ENCODE data around the gene VWA8. TPM values are rescaled to one million over a fixed set of nuclear protein-coding genes. Genes with fewer than 3 reads are reported as not detected.
"Not testable (repeated sequence)": the region's sequence is repeated elsewhere in the genome, so short reads cannot be mapped to it uniquely, and the experiment has no call there.

The VWA8 gene
- total RNA-seq, 6 experiments from 2014 or later: 11.3 to 14.7 (median 13.8) TPM

DNA sequence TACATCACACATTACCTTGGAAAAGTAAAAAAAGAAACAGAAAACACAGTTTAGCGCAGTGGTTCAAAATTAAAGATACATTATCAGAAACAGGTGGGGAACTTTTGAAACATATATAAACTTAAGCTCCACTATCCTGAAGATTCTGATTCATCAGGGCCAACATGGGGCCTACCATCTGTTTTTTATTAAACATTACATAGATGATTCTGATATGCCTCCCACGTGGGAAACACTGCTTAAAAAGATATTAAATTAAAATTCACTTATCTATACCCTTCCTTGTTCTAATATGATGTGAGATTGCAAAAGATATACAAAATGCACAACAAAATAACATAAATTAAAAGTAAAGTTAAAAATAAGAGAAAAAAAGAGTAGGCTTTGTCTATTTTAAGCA lies 125.0 kb downstream of the VWA8 start:
- H3K4me3 Mint-ChIP-seq: no peak overlapping the region
- no peaks in the 10 kb centered on the region for H3K27me3 Mint-ChIP-seq (ENCODE audit: insufficient read depth)
- DNase-seq: peak; percentile 53
- H3K27ac Mint-ChIP-seq: peak overlapping the region; percentile 24; the same call in 1 of the 2 replicates
- H3K36me3 Mint-ChIP-seq (ENCODE audit: low read depth): peaks cover 37% of the 10 kb centered on the region
- H3K9me3 Mint-ChIP-seq: no peaks in the 10 kb centered on the region
- H3K4me1 Mint-ChIP-seq (ENCODE audit: low read depth): peaks cover 63% of the 10 kb centered on the region
- TF ChIP-seq, protein P1, sequence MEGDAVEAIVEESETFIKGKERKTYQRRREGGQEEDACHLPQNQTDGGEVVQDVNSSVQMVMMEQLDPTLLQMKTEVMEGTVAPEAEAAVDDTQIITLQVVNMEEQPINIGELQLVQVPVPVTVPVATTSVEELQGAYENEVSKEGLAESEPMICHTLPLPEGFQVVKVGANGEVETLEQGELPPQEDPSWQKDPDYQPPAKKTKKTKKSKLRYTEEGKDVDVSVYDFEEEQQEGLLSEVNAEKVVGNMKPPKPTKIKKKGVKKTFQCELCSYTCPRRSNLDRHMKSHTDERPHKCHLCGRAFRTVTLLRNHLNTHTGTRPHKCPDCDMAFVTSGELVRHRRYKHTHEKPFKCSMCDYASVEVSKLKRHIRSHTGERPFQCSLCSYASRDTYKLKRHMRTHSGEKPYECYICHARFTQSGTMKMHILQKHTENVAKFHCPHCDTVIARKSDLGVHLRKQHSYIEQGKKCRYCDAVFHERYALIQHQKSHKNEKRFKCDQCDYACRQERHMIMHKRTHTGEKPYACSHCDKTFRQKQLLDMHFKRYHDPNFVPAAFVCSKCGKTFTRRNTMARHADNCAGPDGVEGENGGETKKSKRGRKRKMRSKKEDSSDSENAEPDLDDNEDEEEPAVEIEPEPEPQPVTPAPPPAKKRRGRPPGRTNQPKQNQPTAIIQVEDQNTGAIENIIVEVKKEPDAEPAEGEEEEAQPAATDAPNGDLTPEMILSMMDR (IDR thresholded peaks at IDR 0.05): no peak

DNA sequence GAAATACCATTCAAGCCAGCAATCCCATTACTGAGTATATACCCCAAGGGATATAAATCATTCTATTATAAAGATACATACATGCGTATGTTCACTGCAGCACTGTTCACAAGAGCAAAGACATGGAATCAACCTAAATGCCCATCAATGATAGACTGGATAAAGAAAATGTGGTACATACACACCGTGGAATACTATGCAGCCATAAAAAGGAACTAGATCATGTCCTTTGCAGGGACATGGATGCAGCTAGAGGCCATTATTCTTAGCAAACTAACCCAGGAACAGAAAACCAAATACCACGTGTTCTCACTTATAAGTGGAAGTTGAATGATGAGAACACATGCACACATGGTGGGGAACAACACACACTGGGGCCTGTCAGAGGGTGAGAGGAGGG lies 126.2 kb downstream of the VWA8 start:
- Mint-ChIP-seq H3K4me1 (ENCODE audit: low read depth) (peaks cover 63% of the 10 kb centered on the region), H3K36me3 (ENCODE audit: low read depth) (peaks cover 35% of the 10 kb centered on the region)
- not testable (repeated sequence) for H3K4me3 Mint-ChIP-seq; H3K27ac Mint-ChIP-seq; H3K9me3 Mint-ChIP-seq; H3K27me3 Mint-ChIP-seq (ENCODE audit: insufficient read depth); DNase-seq

DNA sequence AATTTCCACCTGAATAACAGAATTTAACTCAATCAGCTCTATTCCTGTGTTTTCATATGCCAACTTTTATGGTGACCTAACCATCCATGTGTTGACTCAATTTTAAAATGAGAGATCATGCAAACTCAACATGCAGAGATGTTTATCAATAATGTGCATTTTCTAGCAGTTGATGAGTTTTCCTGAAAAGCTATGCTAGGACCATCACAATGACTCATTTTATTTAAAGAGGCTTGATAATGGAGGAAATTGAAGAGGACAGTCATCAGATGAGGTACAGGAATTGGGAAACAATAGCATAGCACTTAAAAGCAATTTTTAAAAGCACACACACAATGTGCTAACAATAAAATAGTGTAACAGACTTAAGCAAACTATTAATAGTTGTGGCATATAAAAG lies 127.1 kb downstream of the VWA8 start:
- TF ChIP-seq, protein P1 (IDR thresholded peaks at IDR 0.05): no peak
- Mint-ChIP-seq H3K4me1 (ENCODE audit: low read depth) (peaks cover 61% of the 10 kb centered on the region), H3K27ac (no peak overlapping the region), H3K27me3 (ENCODE audit: insufficient read depth) (no peaks in the 10 kb centered on the region), H3K9me3 (no peaks in the 10 kb centered on the region), H3K36me3 (ENCODE audit: low read depth) (peaks cover 34% of the 10 kb centered on the region), H3K4me3 (no peak overlapping the region)
- no peak for DNase-seq

DNA sequence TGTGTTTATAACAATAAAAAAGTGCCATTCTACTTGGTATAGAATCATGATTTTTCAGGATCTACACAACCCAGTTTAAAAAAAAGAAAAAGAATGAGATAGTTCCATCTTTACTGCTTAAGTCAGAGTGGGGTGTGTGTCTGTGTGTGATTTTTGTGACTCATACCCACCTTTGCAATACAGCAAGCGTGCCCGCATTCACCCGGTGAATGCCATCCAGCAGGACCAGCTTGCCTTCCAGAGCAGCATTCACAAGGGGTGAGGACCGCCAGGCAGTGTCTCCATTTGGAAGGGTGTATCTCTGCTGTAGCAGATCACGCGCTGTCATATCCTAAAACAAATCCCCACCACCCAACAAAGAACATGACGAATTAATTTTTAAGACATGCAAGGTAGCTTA lies 127.7 kb downstream of the VWA8 start:
- TF ChIP-seq, protein P1 (IDR thresholded peaks at IDR 0.05): no peak
- no peak overlapping the region for H3K4me3 Mint-ChIP-seq
- peaks cover 33% of the 10 kb centered on the region for H3K36me3 Mint-ChIP-seq (ENCODE audit: low read depth)
- peaks cover 66% of the 10 kb centered on the region for H3K4me1 Mint-ChIP-seq (ENCODE audit: low read depth)
- no peak for DNase-seq
- no peak overlapping the region for H3K27ac Mint-ChIP-seq
- H3K9me3 Mint-ChIP-seq: no peaks in the 10 kb centered on the region
- H3K27me3 Mint-ChIP-seq (ENCODE audit: insufficient read depth): no peaks in the 10 kb centered on the region

DNA sequence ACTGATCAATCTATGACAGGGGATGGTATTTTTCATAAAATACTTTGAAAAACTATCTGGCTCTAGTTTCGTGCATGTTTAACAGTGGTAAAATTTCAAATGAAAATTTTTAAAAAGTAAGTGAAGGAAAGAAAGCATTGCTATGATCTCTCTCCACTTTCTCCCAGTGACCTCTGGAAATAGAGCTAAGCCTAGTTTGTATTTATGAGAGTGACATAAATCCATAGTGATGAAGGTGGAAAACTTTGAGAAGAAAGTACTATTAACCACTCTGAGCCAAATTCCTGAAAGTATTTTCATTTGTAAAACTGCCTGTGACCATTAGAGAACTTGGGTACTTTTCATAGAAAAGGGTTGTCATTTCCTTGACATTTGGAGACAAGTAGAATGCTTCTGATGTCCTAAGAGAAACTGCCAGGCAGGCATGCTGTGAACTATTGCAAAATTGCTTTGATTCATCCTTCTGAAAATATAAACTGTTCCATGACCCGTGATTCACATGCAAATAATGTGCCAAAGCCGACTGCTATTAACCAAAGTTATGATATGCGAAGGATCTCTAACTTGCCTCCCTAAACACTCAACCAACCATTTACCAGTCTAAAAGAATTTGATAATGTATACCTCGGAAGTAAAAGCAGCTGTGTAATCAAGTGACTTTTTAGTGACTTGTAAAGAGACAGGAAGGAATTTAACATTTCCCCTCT lies 133.2 kb downstream of the VWA8 start:
- Mint-ChIP-seq H3K36me3 (ENCODE audit: low read depth) (peaks cover 24% of the 10 kb centered on the region), H3K4me1 (ENCODE audit: low read depth) (peaks cover 47% of the 10 kb centered on the region), H3K4me3 (peak overlapping the region; percentile 68), H3K27me3 (ENCODE audit: insufficient read depth) (no peaks in the 10 kb centered on the region), H3K9me3 (no peaks in the 10 kb centered on the region), H3K27ac (peak overlapping the region; percentile 78)
- TF ChIP-seq, protein P1 (IDR thresholded peaks at IDR 0.05): no peak
- peak; percentile 89 for DNase-seq

DNA sequence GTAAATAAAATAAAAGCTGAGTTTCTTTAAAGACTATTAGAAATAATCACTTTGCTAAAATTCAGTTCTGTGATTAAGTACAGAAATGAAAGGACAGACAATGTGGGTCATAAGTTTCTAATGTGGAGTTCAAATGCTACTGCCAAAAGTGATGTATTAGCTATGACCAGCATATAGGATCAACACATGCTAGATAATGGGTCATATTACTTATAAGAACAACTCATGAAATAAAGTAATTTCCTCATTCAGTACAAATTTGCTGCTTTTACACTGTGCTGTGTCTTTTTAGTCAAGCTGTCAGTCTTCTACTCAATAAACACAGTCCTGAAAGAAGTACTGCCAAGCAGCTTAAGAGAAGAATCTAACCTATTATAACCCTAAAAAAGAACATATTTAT lies 135.2 kb downstream of the VWA8 start:
- Mint-ChIP-seq H3K4me3 (no peak overlapping the region), H3K27me3 (ENCODE audit: insufficient read depth) (no peaks in the 10 kb centered on the region), H3K9me3 (no peaks in the 10 kb centered on the region), H3K36me3 (ENCODE audit: low read depth) (peaks cover 23% of the 10 kb centered on the region), H3K4me1 (ENCODE audit: low read depth) (peaks cover 44% of the 10 kb centered on the region), H3K27ac (no peak overlapping the region)
- TF ChIP-seq, protein P1 (IDR thresholded peaks at IDR 0.05): no peak
- no peak for DNase-seq
